T-helper 17 cell (primary cell): ENCODE results near the gene CACNA2D3. TPM values are rescaled to one million over a fixed set of nuclear protein-coding genes. Genes with fewer than 3 reads are reported as not detected.

Experiments
- ATAC-seq: fragments of 150-1000 bp; cut with Tn5 transposase; 2 replicates; pipeline ENCODE4 v1.10.0; 2021; ENCODE audit warnings: mild to moderate bottlenecking, moderate library complexity
- DNase-seq, 3 donors: peaks; one replicate each; pipeline versions ENCODE4 v3.0.0 to v3.0.0-alpha.2; 2020 to 2021
- H3K9me3 ChIP-seq: one replicate; pipeline ENCODE4 v1.7.0; 2013; ENCODE audit warnings: low read length, mild to moderate bottlenecking; ENCODE audit not compliant: control insufficient read depth, poor library complexity, severe bottlenecking
- H3K27ac Mint-ChIP-seq: one replicate; pipeline ENCODE4 v1.8.0; 2022; ENCODE audit warnings: mild to moderate bottlenecking, moderate library complexity, mixed read lengths
- H3K27me3 Mint-ChIP-seq: one replicate; pipeline ENCODE4 v1.8.0; 2022; ENCODE audit warnings: mixed read lengths
- H3K36me3 Mint-ChIP-seq: one replicate; pipeline ENCODE4 v1.8.0; 2022; ENCODE audit warnings: low read depth, mixed read lengths
- H3K4me1 Mint-ChIP-seq: one replicate; pipeline ENCODE4 v1.8.0; 2022; ENCODE audit warnings: mild to moderate bottlenecking, mixed read lengths
- H3K4me3 Mint-ChIP-seq: one replicate; pipeline ENCODE4 v1.8.0; 2022; ENCODE audit warnings: mild to moderate bottlenecking, moderate library complexity, mixed read lengths
- total RNA-seq, 4 donors: library from RNA in 2 of 4; stranded (reverse) in 2 of 4; gene quantifications; one replicate each; pipeline ENCODE4 v1.2.3 and lab custom pipeline; 2022 to 2026

The CACNA2D3 gene
- total RNA-seq, 2 donors from 2014 or later: 0.08 TPM; not detected in 1

GRCh38 chr3:54575618-54575960 is 453.2 kb downstream of the CACNA2D3 start:
- Mint-ChIP-seq H3K27me3 (no peaks in the 10 kb centered on the region), H3K4me3 (no peak overlapping the region), H3K4me1 (no peaks in the 10 kb centered on the region), H3K27ac (no peak overlapping the region), H3K36me3 (no peaks in the 10 kb centered on the region)
- no peaks in the 10 kb centered on the region for H3K9me3 ChIP-seq
- DNase-seq (no peak), ATAC-seq (no peak)

- Mint-ChIP-seq H3K27ac (no peak overlapping the region), H3K4me3 (no peak overlapping the region), H3K27me3 (no peaks in the 10 kb centered on the region), H3K4me1 (no peaks in the 10 kb centered on the region), H3K36me3 (no peaks in the 10 kb centered on the region)
- H3K9me3 ChIP-seq: no peaks in the 10 kb centered on the region
- no peak for DNase-seq
- ATAC-seq: no peak
Measured at GRCh38 chr3:54577313-54577712, 455.0 kb downstream of the CACNA2D3 start.

GRCh38 chr3:54578417-54578816 is 456.1 kb downstream of the CACNA2D3 start:
- Mint-ChIP-seq H3K27ac (no peak overlapping the region), H3K36me3 (no peaks in the 10 kb centered on the region), H3K27me3 (no peaks in the 10 kb centered on the region), H3K4me3 (no peak overlapping the region), H3K4me1 (no peaks in the 10 kb centered on the region)
- no peak for DNase-seq
- H3K9me3 ChIP-seq: no peaks in the 10 kb centered on the region
- ATAC-seq: no peak

GRCh38 chr3:54580453-54580852 is 458.1 kb downstream of the CACNA2D3 start:
- no peak overlapping the region for H3K4me3 Mint-ChIP-seq
- no peaks in the 10 kb centered on the region for H3K4me1 Mint-ChIP-seq
- no peaks in the 10 kb centered on the region for H3K9me3 ChIP-seq
- ATAC-seq (no peak), DNase-seq (no peak)
- no peaks in the 10 kb centered on the region for H3K27me3 Mint-ChIP-seq
- no peaks in the 10 kb centered on the region for H3K36me3 Mint-ChIP-seq
- no peak overlapping the region for H3K27ac Mint-ChIP-seq

GRCh38 chr3:54582424-54582823 is 460.1 kb downstream of the CACNA2D3 start:
- ATAC-seq: no peak
- Mint-ChIP-seq H3K4me3 (no peak overlapping the region), H3K27ac (no peak overlapping the region), H3K36me3 (no peaks in the 10 kb centered on the region), H3K4me1 (no peaks in the 10 kb centered on the region), H3K27me3 (no peaks in the 10 kb centered on the region)
- H3K9me3 ChIP-seq: no peaks in the 10 kb centered on the region
- no peak for DNase-seq

- no peak for ATAC-seq
- H3K4me3 Mint-ChIP-seq: no peak overlapping the region
- H3K36me3 Mint-ChIP-seq: no peaks in the 10 kb centered on the region
- H3K27me3 Mint-ChIP-seq: no peaks in the 10 kb centered on the region
- H3K4me1 Mint-ChIP-seq: no peaks in the 10 kb centered on the region
- no peaks in the 10 kb centered on the region for H3K9me3 ChIP-seq
- DNase-seq: no peak
- H3K27ac Mint-ChIP-seq: no peak overlapping the region
Measured at GRCh38 chr3:54591157-54591556, 468.8 kb downstream of the CACNA2D3 start.

DNA sequence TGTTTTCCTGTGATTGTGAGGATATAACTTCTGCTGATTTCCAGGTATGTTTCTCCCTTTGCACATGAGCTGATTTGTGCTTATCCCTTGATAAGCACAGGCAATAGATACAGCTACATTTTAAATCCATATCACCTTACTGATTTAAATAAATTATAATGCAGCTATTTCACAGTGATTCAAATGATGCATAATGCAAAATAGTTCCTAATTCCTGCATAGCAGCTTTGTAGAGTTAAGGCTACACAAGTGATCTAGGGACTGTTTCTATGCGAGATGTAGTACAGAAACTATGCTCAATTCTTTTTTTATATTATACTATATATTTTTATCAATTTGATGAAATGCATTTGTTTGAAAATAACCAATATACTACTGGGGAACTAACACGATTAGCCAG is 471.3 kb downstream of the CACNA2D3 start:
- ATAC-seq: no peak
- no peak overlapping the region for H3K4me3 Mint-ChIP-seq
- H3K9me3 ChIP-seq: no peaks in the 10 kb centered on the region
- no peaks in the 10 kb centered on the region for H3K27me3 Mint-ChIP-seq
- no peaks in the 10 kb centered on the region for H3K4me1 Mint-ChIP-seq
- H3K27ac Mint-ChIP-seq: no peak overlapping the region
- no peak for DNase-seq
- no peaks in the 10 kb centered on the region for H3K36me3 Mint-ChIP-seq

DNA sequence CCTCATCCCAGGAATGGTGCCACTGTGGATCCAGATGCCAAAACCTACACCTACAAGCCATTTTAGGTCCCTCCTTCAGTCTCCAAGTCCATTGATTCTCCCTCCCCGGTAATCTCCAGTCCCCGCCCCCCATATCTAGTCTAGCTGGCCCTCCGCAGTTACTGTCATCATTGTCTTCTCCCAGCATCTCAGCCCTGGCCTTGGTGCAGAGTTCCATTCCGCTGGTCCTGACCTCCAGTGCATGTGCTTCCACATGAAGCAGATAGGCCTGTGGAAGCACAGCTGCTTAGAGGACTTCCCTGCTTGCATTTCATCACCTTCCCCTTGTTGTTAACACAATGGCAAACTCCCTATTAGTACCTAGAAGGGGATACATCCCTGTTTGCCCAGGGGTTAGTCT is 473.7 kb downstream of the CACNA2D3 start:
- Mint-ChIP-seq H3K4me3 (no peak overlapping the region), H3K36me3 (no peaks in the 10 kb centered on the region), H3K4me1 (no peaks in the 10 kb centered on the region), H3K27ac (no peak overlapping the region), H3K27me3 (no peaks in the 10 kb centered on the region)
- no peaks in the 10 kb centered on the region for H3K9me3 ChIP-seq
- DNase-seq: no peak
- ATAC-seq: no peak

DNA sequence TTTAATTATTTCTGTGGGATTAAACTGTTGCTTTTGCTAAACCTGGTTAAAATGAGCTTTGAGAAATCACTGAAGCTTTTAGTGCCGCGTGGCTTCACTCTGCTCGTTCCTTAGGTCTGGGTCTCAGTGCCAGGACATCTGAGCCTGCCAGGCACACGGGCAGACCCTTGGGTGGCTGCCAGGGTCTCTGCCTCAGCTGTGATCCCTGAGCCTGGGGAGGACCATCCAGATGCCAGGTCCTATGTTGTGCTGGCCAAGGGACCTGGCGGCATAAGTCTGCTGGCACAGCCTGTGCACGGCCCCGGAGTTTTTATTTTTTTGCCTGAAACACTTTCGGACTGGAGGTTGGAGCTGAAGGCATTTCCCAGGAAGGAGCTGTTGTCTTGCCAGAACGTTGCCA is 477.4 kb downstream of the CACNA2D3 start:
- no peaks in the 10 kb centered on the region for H3K9me3 ChIP-seq
- ATAC-seq (no peak), DNase-seq (no peak)
- Mint-ChIP-seq H3K27me3 (no peaks in the 10 kb centered on the region), H3K4me1 (no peaks in the 10 kb centered on the region), H3K27ac (no peak overlapping the region), H3K36me3 (no peaks in the 10 kb centered on the region), H3K4me3 (no peak overlapping the region)

DNA sequence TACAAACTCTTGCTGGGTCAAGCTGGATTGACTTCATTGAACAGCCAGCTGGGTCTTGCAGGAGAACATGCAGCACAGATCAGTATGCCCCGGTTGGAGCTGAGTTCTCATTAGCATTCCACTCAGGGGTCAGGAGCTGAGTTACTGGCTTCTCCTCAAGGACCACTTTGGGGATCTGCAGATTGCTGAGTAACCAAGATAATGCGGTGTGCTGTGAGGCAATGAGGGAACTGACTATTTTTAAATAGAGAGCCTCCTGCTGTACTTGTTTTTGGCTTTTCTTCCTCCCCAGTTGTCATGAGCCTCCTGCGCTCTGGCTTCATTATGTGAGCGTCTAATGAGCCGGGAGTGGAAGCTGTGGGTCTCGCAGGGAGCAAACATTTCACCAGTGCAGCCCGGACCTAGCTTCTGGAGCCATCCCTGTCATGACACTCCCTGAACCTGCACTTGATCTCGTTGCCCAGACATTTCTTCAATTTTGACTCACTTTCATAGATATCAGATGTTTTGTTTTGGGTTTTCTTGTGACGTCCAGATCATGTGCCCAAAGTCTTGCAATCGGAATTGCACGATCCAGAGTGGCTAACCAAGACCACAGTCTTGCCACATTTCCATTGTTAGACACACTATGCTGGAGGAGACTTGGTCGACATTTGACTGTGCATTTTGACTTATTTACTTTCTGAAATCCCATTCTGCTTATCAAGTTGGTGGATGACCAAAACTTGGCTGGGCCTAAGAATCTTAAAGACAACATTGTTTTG is 478.3 kb downstream of the CACNA2D3 start:
- no peak overlapping the region for H3K27ac Mint-ChIP-seq
- ATAC-seq: no peak
- H3K4me1 Mint-ChIP-seq: no peaks in the 10 kb centered on the region
- no peaks in the 10 kb centered on the region for H3K9me3 ChIP-seq
- no peaks in the 10 kb centered on the region for H3K36me3 Mint-ChIP-seq
- no peak for DNase-seq
- no peak overlapping the region for H3K4me3 Mint-ChIP-seq
- no peaks in the 10 kb centered on the region for H3K27me3 Mint-ChIP-seq

DNA sequence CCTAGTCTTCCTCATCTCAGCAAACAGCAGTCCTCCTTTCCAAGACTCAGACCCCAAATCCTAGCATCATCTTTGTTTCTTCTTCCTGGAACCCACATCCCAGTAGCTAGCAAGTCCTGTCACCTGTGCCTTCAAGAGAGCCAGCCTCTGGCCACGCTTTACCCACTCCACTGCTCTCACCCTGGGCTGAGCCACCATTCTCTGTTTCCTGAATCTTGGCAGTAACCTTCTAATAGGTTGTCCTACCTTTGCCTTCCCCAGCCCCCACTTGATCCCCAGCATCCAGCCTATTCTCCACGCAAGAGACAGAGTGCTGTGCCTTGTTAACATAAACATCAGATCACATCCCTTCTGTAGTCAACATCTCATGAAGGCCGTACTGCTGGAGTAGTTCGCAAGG is 482.1 kb downstream of the CACNA2D3 start:
- Mint-ChIP-seq H3K4me1 (no peaks in the 10 kb centered on the region), H3K27me3 (no peaks in the 10 kb centered on the region), H3K36me3 (no peaks in the 10 kb centered on the region), H3K4me3 (no peak overlapping the region), H3K27ac (no peak overlapping the region)
- DNase-seq (no peak), ATAC-seq (no peak)
- H3K9me3 ChIP-seq: no peaks in the 10 kb centered on the region

GRCh38 chr3:54608041-54608440 is 485.7 kb downstream of the CACNA2D3 start:
- no peak for DNase-seq
- no peak overlapping the region for H3K4me3 Mint-ChIP-seq
- H3K9me3 ChIP-seq: no peaks in the 10 kb centered on the region
- H3K4me1 Mint-ChIP-seq: no peaks in the 10 kb centered on the region
- no peaks in the 10 kb centered on the region for H3K27me3 Mint-ChIP-seq
- H3K36me3 Mint-ChIP-seq: no peaks in the 10 kb centered on the region
- ATAC-seq: no peak
- no peak overlapping the region for H3K27ac Mint-ChIP-seq

- DNase-seq (no peak), ATAC-seq (no peak)
- H3K9me3 ChIP-seq: no peaks in the 10 kb centered on the region
- Mint-ChIP-seq H3K4me3 (no peak overlapping the region), H3K27ac (no peak overlapping the region), H3K4me1 (no peaks in the 10 kb centered on the region), H3K36me3 (no peaks in the 10 kb centered on the region), H3K27me3 (no peaks in the 10 kb centered on the region)
Measured at GRCh38 chr3:54619053-54619452, 496.7 kb downstream of the CACNA2D3 start.

DNA sequence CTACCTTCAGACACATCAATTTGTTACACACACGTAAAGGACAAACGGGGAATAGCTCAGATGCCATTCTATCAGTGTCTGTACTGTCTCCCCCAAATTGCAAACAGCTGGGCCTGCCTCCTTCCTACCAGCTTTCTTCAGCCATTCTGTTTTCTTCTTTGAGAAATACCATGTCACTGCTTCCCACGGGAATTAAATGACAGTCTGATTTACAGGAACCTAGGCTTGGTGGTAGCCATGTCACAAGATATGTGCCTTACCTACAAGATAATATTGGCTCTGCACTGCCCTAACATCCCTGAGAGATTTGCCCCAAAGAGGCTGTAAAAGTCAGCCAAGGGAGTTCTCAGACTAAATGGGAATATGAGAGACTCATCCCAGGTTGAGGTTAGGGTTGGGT is 497.2 kb downstream of the CACNA2D3 start:
- H3K4me3 Mint-ChIP-seq: no peak overlapping the region
- no peaks in the 10 kb centered on the region for H3K27me3 Mint-ChIP-seq
- no peak overlapping the region for H3K27ac Mint-ChIP-seq
- DNase-seq: no peak
- H3K9me3 ChIP-seq: no peaks in the 10 kb centered on the region
- no peaks in the 10 kb centered on the region for H3K4me1 Mint-ChIP-seq
- no peak for ATAC-seq
- H3K36me3 Mint-ChIP-seq: no peaks in the 10 kb centered on the region
